ENCODE results near the gene VEPH1.
"Not testable (repeated sequence)": the region's sequence is repeated elsewhere in the genome, so short reads cannot be mapped to it uniquely, and the experiment has no call there.

VEPH1 gene

DNA sequence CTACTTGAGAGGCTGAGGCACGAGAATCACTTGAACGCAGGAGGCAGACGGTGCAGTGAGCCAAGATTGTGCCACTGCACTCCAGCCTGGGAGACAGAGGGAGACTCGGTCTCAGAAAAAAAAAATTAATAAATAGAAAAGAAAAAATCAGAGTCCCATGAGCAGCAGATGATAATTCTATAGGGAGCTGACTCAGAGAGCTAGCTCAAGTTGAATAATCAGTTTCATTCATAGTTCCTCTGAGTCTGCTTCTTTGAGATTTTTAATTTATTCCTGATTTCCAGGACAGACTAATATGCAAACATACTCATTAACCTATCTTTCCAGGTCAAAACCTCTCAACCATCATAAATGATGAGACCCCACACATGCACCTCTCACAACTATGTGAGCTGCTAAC, 121.6 kb downstream of the VEPH1 start:
- no peak for DNase-seq

GRCh38 chr3:157379525-157380140, 123.6 kb downstream of the VEPH1 start:
- no peak for DNase-seq

GRCh38 chr3:157376603-157377300, 126.5 kb downstream of the VEPH1 start:
- DNase-seq = no peak

GRCh38 chr3:157375342-157375986, 127.8 kb downstream of the VEPH1 start:
- DNase-seq = no peak

DNA sequence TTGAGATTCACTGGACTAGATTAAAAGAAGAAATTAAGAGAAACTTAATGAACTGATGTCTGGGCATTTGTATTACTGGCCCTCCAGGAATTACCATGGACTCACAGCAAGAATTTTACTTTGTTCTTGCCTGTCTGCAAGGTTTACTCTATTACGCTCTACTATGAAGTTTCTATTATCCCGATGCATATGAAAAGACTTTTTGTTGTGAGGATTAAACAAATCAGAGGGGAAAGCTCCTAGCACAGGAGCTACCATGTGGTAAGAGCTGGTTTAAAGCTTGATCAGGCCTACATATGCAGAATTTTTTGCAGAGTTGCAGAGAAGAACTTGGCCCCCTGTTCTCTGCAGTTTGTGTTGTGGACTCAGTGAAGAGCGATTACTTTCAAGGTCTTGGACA, 128.3 kb downstream of the VEPH1 start:
- DNase-seq = no peak

DNA sequence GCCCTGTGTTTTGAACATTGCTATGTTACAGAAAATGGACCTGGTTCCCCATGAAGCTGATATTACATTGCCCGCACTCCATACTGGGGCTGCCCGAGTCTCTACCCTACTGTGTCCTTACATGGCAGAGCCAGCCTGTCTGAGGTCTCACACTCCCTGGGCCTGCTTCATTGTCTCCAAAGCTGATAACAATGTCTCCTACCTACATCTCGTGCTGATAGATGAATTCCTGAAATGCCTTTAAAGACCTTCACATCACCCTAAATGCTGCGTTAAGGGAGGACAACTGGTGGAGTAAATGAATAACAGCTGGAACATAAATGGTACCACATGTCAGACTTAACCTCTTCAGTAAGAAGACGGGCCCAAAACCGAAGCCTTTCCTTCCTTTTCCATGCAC, 129.4 kb downstream of the VEPH1 start:
- DNase-seq = no peak

GRCh38 chr3:157370867-157371266, 132.3 kb downstream of the VEPH1 start:
- DNase-seq = no peak

- no peak for DNase-seq
Measured at GRCh38 chr3:157369727-157370421, 133.3 kb downstream of the VEPH1 start.

- no peak for DNase-seq
Measured at GRCh38 chr3:157368171-157368570, 135.0 kb downstream of the VEPH1 start.

DNA sequence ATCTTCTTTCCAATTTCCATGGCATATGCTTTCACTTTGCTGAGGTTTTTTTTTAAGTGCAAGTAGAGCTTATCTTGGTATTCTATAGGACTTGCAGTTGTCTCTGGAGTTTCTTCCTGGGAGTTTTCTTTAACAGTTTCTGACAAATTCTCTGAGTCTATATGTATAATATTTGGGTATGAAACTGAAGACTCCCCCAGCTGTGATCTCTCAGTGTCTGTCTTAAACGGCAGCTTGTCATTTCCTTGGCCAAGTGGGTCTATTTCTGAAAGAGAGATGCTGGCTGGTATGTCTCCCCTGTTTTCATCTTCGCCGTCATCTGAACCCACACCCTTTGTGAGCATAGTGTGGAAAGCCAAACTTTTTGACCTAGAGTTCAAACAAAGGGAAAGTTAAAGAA, 139.8 kb downstream of the VEPH1 start:
- DNase-seq = no peak

DNA sequence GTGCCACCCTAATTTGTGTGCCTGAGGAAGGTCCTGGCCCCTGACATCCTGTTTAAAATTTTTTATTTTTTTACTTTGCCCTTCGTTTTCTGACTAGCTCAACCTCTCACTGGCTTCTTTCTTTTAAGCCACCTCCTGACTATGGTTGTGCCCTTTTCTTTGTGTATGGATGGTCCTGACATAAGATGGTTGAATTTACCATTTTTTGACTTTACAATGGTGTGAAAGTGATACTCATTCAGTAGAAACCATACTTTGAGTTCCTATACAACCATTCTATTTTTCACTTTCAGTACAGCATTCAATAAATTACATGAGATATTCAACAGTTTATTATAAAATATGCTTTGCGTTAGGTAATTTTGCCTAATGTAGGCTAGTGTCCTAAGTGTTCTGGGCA, 140.9 kb downstream of the VEPH1 start:
- no peak for DNase-seq

GRCh38 chr3:157360044-157360443, 143.2 kb downstream of the VEPH1 start:
- DNase-seq = no peak

GRCh38 chr3:157356541-157356940, 146.7 kb downstream of the VEPH1 start:
- no peak for DNase-seq

GRCh38 chr3:157355276-157355675, 147.9 kb downstream of the VEPH1 start:
- no peak for DNase-seq

DNA sequence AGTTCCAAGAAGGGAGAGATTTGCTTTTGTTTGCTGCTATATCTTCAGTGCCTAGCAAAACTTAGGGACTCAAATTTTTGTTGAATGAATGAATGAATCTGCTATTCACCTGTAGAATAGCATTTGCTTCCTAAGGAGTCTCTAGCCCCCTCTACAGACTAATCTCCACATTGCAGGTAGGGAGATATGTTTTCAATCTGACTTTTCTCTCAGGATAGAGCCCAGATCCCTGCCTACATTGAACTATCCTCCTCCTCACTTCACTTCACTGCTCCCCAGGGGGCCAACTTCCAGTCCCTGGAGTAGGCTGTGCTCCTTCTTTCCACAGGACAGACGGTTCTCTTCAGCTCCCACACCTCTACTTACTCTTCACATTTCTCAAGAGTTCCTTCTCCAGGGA, 148.5 kb downstream of the VEPH1 start:
- no peak for DNase-seq

GRCh38 chr3:157354254-157354653, 149.0 kb downstream of the VEPH1 start:
- no peak for DNase-seq

DNA sequence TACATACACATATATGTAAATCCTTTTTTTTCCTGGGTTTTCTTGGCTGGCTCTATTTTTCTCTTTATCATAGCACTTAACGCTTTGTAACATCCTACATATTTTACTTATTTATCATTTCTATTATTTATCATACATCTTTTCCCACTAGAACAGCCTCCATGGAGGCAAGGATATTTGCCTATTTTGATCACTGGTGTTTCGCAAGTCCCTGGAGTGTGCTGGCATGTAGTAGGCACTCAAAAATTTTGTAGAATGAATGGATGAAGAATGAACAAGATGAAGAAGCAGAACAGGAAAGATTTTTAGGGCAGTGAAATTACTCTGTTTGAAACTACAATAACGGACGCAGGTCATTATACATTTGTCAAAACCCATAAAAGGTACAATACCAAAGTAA, 149.6 kb downstream of the VEPH1 start:
- no peak for DNase-seq

DNA sequence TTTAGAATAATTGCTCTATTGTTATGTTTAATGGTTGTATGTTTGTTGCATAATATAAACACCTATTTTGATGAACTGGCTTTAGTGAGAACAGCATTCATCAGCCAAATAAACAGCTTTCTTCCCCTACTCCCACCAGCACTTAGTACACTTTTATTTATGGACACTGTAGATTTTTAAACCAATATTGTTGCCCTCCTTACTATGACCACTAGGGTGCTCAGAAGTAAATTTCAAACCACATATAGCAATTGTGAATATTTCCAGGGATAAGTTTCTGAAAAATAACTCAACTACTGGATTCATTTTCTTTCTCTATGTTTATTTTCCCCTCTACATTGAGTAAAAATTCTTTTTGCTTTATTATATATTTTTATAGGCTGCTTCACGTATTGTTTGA, 151.2 kb downstream of the VEPH1 start:
- DNase-seq = no peak

- DNase-seq = not testable (repeated sequence)
Measured at GRCh38 chr3:157350651-157351050, 152.6 kb downstream of the VEPH1 start.

DNA sequence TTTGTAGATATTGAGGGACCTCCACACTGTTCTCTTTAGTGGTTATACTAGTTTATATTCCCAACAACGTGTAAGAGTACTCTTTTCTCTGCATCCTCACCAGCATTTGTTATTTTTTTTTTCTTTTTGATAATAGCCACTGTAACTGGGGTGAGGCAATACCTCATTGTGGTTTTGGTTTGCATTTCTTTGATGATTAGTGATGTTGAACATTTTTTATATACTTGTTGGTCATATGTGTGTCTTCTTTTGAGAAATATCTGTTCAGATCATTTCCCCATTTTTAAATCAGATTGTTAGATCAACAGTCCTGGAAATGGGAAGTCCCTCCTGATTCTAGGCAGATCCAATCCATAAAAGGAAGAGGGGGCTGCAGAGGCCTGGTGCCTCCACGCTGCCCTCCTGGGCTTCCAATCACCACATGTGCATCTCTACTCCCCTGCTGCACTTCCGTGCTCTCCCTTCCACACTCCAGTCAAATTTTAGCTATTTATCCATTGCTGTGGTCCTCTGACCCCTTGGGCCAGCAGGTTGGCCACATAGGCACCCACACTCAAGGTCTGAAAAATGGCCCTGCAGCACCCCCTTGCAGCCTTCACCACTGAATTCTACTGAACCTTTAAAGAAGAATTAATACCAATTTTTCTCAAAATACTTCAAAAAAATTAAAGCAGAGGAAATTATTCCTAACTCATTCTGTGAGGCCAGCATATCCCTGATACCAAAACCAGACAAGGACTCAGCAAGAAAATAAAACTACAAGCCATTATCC, 154.7 kb downstream of the VEPH1 start:
- not testable (repeated sequence) for DNase-seq

DNA sequence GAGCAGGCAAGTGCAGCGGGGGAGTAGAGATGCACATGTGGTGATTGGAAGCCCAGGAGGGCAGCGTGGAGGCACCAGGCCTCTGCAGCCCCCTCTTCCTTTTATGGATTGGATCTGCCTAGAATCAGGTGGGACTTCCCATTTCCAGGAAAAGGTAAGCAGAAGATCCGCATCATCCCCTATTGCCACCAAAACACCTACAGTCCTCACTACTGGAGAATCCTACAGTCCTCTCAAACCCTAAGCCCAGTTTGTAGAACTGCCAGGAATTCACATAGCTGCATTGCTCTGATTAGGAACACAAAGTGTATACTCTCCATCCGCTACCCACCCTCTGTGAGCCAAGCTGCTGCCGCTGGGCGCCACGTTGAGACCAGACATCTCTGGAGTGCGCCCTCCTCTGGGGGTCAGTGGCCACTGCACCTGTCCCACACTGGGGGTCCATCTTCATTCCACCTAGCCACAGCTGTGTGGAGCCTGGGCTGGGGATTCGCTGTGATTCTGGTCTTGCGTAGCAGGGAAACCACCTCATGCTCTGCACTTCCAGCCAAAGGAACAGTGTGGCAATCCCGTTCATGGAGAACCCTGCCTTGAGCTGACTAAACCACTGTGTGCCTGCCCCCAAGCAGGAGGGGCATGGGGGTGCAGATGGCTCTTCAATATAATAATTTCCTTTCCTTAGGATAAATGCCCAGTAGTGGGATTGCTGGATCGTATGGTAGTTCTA, 155.5 kb downstream of the VEPH1 start:
- DNase-seq = no peak
